ENCODE results near the gene MGAM2. TPM values are rescaled to one million over a fixed set of nuclear protein-coding genes. Genes with fewer than 3 reads are reported as not detected.

The MGAM2 gene
- total and polyA plus RNA-seq, 2 of the 8 experiments (the other 6 are each of a cell fraction or from before 2014, with no cell fraction given), result 0.02 TPM; not detected in 1

DNA sequence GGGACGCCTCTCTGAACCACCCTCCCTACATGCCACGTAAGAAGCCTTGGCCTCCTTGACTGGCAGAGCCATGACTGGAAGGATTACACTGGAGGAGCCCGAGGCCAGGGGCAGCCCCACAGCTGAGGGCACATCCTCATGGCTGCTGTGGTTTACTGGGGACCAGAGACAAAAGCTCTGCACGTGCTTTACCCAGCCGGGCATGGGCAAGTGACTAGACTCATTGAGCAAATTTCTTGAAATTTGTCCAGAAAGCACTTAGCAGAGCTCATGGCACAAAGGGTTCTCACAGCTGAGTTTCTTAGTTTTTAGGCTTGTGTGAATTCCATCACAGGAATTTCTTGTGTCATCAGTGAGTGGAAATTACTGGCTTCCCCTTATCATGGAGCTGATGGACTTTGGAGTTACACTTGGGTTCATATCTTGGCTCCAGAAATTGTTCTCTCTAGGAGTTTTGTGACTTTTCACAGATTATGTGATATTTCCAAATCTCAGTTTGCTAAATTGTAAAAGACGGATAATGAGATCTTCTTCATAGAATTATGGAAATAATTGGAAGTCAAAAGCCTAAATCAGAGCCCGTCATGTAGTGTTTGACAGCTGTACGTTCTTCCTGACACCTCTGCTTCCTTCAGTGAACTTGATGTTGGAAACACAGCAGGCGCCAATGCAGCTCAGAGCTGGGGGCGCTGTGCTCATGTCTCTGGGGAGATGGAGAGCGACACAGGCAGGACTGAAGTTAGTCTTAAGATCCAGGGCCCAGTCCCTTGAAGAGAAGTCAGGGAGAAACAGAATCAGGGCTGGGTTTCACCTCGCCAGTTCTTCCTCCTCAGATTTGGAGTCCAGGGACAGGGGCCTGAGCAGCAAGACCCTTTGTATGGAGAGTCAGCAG lies 47.7 kb upstream of the MGAM2 start:
- no peak overlapping the region for H2AK5ac ChIP-seq (ENCODE audit: low read depth, low read length)
- no peak overlapping the region for H4K5ac ChIP-seq (ENCODE audit: insufficient read length, low read depth, low read length)
- no peaks in the 10 kb centered on the region for H3K27me3 ChIP-seq (replicated peaks in 1 of 4; ENCODE audit: control insufficient read depth in 3 of 4, extremely low read depth in 1 of 4, insufficient read depth in 3 of 4, low read length in 3 of 4)
- H3K9ac ChIP-seq (replicated peaks in 1 of 4; ENCODE audit: extremely low read depth in 1 of 4, low read depth in 3 of 4, low read length in 3 of 4), result no peak overlapping the region
- no peak overlapping the region for H2BK20ac ChIP-seq (ENCODE audit: low read length)
- no peak overlapping the region for H3K4me2 ChIP-seq (ENCODE audit: insufficient read depth in 1 of 2, low read depth in 2 of 2, low read length in 2 of 2)
- WGBS, 2 experiments (ENCODE audit: extremely low coverage in 1 of 2, insufficient coverage in 1 of 2, insufficient read length in 1 of 2, insufficient replicate concordance in 2 of 2, low coverage in 1 of 2, low lambda C conversion rate in 2 of 2, missing lambda C conversion rate in 1 of 2), result 85% methylated on average over 12 of the region's 12 CpGs; no CpG with 5 or more reads in 1 of the 2 experiments
- DNase-seq (ENCODE audit: low read depth in 1 of 2, low spot score in 2 of 2) (no peak), FAIRE-seq (no peak)
- H3K14ac ChIP-seq (ENCODE audit: insufficient read length), result no peak overlapping the region
- no peak overlapping the region for H2BK120ac ChIP-seq (replicated peaks; ENCODE audit: low read depth, low read length)
- no peaks in the 10 kb centered on the region for H3K79me2 ChIP-seq (ENCODE audit: control insufficient read depth in 1 of 2, insufficient read depth in 2 of 2, low read length in 2 of 2)
- no peaks in the 10 kb centered on the region for H3K9me3 ChIP-seq (ENCODE audit: insufficient read depth in 2 of 2, low read depth in 1 of 2, low read length in 1 of 2)
- no peak overlapping the region for H3K4ac ChIP-seq (replicated peaks; ENCODE audit: insufficient read length, low read depth, low read length)
- H3K23ac ChIP-seq (ENCODE audit: insufficient read length), result no peak overlapping the region
- no peaks in the 10 kb centered on the region for H3K79me1 ChIP-seq (ENCODE audit: low read depth, low read length)
- H4K91ac ChIP-seq (replicated peaks; ENCODE audit: insufficient read length, low read length), result no peak overlapping the region
- H3K36me3 ChIP-seq (ENCODE audit: control insufficient read depth in 2 of 4, insufficient read depth in 4 of 4, low read length in 3 of 4), result no peaks in the 10 kb centered on the region
- no peaks in the 10 kb centered on the region for H4K20me1 ChIP-seq (replicated peaks in 1 of 2; ENCODE audit: control insufficient read depth in 1 of 2, insufficient read depth in 2 of 2, low read length in 2 of 2)
- H2BK5ac ChIP-seq (ENCODE audit: low read depth, low read length), result no peak overlapping the region
- H3K23me2 ChIP-seq (ENCODE audit: low read depth, low read length), result no peaks in the 10 kb centered on the region
- no peak overlapping the region for H3K18ac ChIP-seq (ENCODE audit: extremely low read depth, low read length)
- no peak overlapping the region for H4K8ac ChIP-seq (ENCODE audit: extremely low read depth, insufficient read depth, low read length)
- CTCF ChIA-PET (ENCODE audit: partially characterized antibody), result interaction anchor here (0.7 to 2.3 kb wide), 2 partner anchors 33 to 88 kb away, joined by 3 to 7 read pairs; no protein-coding TSS in a partner anchor
- no peak overlapping the region for H2BK15ac ChIP-seq (ENCODE audit: low read length)
- H3K4me3 ChIP-seq (ENCODE audit: extremely low read depth in 1 of 4, insufficient read depth in 2 of 4, low read depth in 3 of 4, low read length in 4 of 4), result no peak overlapping the region
- H3K27ac ChIP-seq (ENCODE audit: low read depth, low read length), result no peak overlapping the region
- H2BK12ac ChIP-seq (ENCODE audit: low read depth, low read length), result no peak overlapping the region
- no peaks in the 10 kb centered on the region for H3K4me1 ChIP-seq (replicated peaks in 1 of 4; ENCODE audit: control insufficient read depth in 3 of 4, insufficient read depth in 4 of 4, low read length in 3 of 4)
- no peak overlapping the region for H3K56ac ChIP-seq (replicated peaks; ENCODE audit: insufficient read length, low read depth, low read length)
- POLR2A ChIA-PET (ENCODE audit: partially characterized antibody), result no interaction called here
- H2AFZ ChIP-seq (ENCODE audit: low read length), result no peak overlapping the region
- no peak for TF ChIP-seq SIN3A (conservative IDR thresholded peaks at IDR 0.05 in 1 of 2, IDR thresholded peaks at IDR 0.05 in 1 of 2; ENCODE audit: low read depth in 1 of 2, low read length in 2 of 2)
- TF ChIP-seq BRCA1 (IDR thresholded peaks at IDR 0.05; ENCODE audit: low read depth, low read length), result no peak
- no peak for TF ChIP-seq TEAD4 (IDR thresholded peaks at IDR 0.05; ENCODE audit: low read depth, low read length)
- no peak for TF ChIP-seq POU5F1 (IDR thresholded peaks at IDR 0.05; ENCODE audit: low read depth, low read length)
- no peak for TF ChIP-seq GABPA (IDR thresholded peaks at IDR 0.05; ENCODE audit: borderline replicate concordance, insufficient read depth, low read length)
- TF ChIP-seq RBBP5 (IDR thresholded peaks at IDR 0.05; ENCODE audit: borderline replicate concordance, low read depth, low read length), result no peak
- no peak for TF ChIP-seq KDM5A (IDR thresholded peaks at IDR 0.05; ENCODE audit: low read length)
- TF ChIP-seq CTBP2 (IDR thresholded peaks at IDR 0.05; ENCODE audit: borderline replicate concordance, insufficient read depth, insufficient read length, low read length), result no peak
- TF ChIP-seq, protein P1, sequence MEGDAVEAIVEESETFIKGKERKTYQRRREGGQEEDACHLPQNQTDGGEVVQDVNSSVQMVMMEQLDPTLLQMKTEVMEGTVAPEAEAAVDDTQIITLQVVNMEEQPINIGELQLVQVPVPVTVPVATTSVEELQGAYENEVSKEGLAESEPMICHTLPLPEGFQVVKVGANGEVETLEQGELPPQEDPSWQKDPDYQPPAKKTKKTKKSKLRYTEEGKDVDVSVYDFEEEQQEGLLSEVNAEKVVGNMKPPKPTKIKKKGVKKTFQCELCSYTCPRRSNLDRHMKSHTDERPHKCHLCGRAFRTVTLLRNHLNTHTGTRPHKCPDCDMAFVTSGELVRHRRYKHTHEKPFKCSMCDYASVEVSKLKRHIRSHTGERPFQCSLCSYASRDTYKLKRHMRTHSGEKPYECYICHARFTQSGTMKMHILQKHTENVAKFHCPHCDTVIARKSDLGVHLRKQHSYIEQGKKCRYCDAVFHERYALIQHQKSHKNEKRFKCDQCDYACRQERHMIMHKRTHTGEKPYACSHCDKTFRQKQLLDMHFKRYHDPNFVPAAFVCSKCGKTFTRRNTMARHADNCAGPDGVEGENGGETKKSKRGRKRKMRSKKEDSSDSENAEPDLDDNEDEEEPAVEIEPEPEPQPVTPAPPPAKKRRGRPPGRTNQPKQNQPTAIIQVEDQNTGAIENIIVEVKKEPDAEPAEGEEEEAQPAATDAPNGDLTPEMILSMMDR (IDR thresholded peaks at IDR 0.05; ENCODE audit: control extremely low read depth in 1 of 3, insufficient read depth in 1 of 3, low read depth in 1 of 3, low read length in 3 of 3), result no peak

Measured in H1 (cell line).